ENCODE measurements around the gene NUP98.

- TF ChIP-seq, protein P1, sequence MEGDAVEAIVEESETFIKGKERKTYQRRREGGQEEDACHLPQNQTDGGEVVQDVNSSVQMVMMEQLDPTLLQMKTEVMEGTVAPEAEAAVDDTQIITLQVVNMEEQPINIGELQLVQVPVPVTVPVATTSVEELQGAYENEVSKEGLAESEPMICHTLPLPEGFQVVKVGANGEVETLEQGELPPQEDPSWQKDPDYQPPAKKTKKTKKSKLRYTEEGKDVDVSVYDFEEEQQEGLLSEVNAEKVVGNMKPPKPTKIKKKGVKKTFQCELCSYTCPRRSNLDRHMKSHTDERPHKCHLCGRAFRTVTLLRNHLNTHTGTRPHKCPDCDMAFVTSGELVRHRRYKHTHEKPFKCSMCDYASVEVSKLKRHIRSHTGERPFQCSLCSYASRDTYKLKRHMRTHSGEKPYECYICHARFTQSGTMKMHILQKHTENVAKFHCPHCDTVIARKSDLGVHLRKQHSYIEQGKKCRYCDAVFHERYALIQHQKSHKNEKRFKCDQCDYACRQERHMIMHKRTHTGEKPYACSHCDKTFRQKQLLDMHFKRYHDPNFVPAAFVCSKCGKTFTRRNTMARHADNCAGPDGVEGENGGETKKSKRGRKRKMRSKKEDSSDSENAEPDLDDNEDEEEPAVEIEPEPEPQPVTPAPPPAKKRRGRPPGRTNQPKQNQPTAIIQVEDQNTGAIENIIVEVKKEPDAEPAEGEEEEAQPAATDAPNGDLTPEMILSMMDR (conservative IDR thresholded peaks at IDR 0.05; ENCODE audit: low read length), result no peak
- no peak for TF ChIP-seq EZH2phosphoT487 (IDR thresholded peaks at IDR 0.05; ENCODE audit: borderline replicate concordance, low read depth, low read length)
These were observed 128.2 kb downstream of the NUP98 start for GRCh38 chr11:3669128-3669527.

Measured in OCI-LY7 (cell line).